Head of caudate nucleus (tissue), 42 donors: ENCODE results near the gene ENOX1.
"Not testable (repeated sequence)": the region's sequence is repeated elsewhere in the genome, so short reads cannot be mapped to it uniquely, and the experiment has no call there.

Experiments
- DNase-seq, 42 donors: peaks; one replicate each; pipeline versions ENCODE4 v3.0.0 to v3.0.0-alpha.2; 2020 to 2021; ENCODE audit warnings: mixed read lengths in 7 of 42
- intact Hi-C: fragments of 100-400 bp; cut with DNase I; formaldehyde crosslinking; loops from one replicate; pipeline ENCODE4 v1.15.0; 2022

The ENOX1 gene

DNA sequence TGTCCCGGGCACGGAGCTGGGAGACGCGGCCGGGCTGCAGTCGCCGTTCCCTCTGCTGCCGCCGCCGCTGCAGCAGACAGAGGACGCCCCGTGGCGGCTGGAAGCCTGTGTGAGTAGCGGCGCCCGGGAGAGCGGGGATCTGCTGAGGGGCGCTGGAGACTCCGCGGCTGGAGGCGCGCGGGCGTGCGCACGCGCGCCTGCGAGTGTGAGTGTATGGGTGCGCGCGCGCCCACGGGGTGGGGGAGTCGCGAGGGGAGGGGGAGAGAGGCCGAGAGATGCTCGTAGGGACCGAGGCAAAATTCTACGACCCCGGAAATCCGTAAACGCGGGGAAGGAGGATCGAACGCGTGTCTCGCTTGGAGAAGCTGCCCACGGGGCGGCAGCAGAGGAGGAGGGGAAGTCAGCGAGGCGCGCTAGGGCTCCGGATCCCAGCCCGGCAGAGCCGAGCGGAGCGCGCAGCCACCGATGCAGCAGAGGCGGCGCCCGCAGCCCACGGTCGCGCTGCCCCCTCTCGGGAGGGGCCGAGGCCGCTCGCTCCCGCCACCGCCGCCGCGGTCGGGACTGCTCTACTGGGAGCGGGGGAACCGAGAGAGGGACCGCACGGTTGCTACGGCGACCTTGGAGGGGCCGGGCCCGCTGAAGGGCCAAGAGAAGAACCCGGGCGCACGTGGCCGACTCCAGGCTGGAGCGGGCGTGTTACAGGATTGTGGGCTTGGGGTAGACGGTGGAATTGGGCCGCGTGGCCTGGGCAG, at the start of gene ENOX1:
Gene ENOX1 (minus strand): TSS at position 207 of the 752 bp plus-strand sequence.
- intact Hi-C loops, result loop anchor here (5.0 to 10.0 kb wide), 3 partner anchors 90 to 702 kb away; partner anchors contain the start of genes CCDC122 and LACC1
- peak; percentile 57 to 95 (median 88) for DNase-seq

DNA sequence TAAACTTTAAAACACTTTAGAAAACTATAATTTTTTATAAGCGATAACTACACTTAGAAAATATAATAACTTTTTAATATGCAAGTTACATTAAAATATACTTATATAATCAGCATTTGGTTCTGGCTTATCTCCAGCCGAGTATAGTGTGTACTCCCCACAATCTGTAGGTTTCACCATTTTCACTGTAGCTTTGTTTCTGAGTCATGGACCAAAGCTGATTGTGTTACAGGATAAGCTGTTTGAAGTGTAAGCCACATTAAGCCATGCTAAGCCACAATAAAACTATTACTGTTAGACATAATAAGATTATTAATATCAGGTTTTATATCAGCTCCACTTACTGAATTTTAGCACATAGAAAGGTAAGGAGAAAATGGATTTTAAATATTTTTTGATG, 48.9 kb upstream of the ENOX1 start:
- DNase-seq, result no peak
- intact Hi-C loops, result no loop called here

DNA sequence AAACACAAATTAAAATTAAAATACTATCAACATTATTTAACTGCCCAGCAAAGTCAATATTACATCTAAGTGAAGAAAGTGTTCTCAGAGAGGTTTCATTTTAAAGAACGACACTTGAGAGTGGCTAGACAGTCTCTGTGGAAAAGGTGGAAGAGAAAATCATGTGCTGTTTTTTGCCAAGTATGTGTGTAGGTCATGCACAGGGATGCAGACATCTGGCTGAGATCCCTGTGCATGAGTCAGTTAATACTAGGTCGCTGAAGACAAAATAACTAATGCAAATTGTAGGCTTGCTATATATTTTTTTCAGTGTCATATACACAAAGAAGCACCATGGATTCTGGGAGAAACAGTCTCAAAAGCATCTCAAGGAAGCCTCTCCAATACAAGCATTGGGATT, 44.3 kb upstream of the ENOX1 start:
- intact Hi-C loops, result no loop called here
- no peak for DNase-seq

DNA sequence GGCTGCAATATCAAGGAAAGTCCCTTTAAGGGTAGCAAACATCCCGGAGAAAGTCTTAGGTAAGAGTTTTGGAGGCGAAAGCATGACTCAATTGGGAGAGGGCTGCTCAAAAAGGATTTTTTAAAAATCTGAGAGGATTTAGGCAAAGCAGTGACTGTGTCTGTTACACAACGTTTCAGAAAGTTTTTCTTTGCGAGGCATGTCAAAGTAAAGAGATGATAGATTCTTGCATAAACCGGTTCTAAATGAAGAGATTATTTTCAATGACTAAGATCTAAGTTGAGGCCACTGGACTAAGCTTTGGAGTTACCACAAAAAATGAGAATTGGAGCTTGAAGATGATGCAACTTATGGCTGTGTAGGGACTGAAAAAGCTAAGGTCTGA, 43.7 kb upstream of the ENOX1 start:
- peak in 9 of 42 donors; percentile 16 to 67 (median 43) for DNase-seq
- intact Hi-C loops, result no loop called here

DNA sequence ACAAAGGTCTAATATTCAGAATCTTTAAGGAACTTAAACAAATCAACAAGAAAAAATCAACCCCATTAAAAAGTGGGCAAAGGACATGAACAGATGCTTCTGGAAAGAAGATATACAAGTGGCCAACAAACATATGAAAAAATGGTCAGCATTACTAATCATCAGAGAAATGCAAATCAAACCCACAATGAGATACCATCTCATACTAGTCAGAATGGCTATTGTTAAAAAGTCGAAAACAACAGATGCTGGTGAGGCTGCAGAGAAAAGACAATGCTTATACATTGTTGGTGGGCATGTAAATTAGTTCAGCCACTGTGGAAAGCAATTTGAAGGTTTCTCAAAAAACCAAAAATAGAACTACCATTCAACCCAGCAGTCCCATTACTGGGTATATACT, 37.9 kb upstream of the ENOX1 start:
- intact Hi-C loops, result not testable (repeated sequence)

DNA sequence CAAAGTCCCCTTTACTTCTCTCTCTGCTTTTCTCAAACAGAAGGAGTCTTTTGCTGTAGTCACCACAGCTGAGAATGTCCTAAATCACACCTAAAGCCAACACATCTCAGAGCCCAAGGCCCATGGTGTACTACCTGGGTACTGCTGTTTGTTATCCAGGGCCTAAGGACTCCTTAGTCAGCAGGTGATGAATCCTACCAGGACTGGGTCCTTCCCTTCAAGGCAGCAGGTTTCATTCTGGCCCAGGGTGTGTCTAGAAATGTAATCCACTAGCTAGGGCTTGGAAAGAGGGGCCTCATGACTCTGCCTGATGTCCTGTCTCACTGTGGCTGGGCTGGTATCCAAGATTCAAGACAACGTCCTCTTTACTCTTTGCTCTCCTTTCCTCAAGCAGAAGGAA, 36.2 kb upstream of the ENOX1 start:
- no peak for DNase-seq
- intact Hi-C loops, result no loop called here

More for the DNA sequence above, 37.9 kb upstream of the ENOX1 start:
- peak in 7 of 42 donors; percentile 22 to 75 (median 53) for DNase-seq

DNA sequence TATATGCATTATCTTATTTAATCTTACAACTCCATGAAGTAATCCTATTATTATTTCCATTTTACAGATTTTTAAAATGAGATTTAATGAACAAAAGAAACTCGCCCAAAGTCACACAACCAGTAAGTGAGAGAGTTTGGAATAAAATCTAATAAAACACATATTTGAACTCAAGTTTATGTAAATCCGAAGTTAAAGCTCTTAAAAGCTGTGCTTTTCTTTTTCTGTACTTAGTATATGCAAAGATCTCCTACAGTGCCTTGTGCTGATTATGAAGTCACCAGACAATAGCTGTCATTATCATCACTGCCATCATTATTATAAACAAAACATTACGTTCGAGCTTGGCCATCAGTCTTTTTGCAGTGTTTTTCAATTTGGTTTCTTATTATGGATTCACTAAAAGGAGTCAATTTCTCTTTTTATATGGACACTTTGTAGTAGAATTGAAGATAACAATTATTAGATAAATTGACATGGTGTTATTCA, 29.7 kb upstream of the ENOX1 start:
- no peak for DNase-seq

DNA sequence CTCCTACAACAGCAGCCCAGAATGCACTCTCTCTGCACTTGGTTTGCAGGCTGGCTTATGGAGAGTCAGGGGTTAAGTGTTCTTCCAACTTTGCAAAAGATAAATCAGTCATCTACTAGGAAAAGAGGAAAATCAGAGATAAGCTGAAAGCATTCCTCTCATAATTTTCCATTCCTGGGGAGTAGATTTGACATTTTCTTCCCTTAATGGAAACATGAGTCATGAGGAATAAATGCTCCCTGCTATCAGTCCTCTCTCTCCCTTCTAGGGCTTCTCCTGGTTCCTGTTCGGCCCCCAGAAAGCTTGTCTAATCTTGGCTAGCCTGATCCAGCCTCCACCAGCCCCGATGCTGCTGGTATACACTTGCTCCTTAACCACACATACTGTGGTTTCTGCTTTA, 28.4 kb upstream of the ENOX1 start:
- peak in 1 of 42 donors; percentile 13 for DNase-seq
- intact Hi-C loops, result no loop called here

More for the DNA sequence above, 29.7 kb upstream of the ENOX1 start:
- intact Hi-C loops, result no loop called here

DNA sequence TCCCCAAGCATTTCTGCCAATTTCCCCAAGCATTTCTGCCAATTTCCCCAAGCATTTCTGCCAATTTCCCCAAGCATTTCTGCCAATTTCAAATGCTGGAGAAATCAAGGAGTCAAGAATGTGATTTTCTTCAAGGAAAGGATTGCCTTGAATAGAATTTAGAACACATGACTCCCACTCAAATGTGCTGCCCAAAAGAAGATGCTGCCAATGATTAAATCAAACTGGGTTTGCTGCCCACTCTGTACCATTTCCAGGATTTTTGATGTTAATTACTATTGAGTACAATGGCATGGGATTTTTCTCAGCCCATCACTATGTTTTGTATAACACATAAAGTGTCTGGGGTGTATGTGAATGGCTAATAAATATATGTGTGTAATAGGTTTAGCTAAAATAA, 21.9 kb upstream of the ENOX1 start:
- DNase-seq, result no peak
- intact Hi-C loops, result no loop called here

DNA sequence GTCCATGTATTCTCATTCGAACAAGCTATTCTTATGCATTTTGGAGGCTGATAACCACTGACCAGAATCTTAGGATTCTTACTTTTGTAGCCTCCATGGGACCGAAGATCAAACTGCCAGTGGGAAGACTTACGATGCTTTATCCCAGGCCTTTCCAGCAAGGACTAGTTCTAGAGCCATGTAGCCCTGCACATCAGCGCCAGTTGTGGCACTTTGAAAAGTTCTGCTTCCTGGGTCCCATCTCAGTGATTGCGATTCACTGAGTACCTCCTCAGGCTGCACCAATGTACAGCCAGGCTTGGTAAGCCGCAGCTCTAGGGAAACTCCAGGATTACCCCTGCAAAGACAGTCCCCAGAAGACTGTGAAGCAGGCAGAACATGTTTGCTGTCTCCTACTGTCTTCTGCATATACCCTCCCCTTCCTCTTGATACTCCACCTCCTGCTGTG, 18.9 kb upstream of the ENOX1 start:
- intact Hi-C loops, result no loop called here
- no peak for DNase-seq

DNA sequence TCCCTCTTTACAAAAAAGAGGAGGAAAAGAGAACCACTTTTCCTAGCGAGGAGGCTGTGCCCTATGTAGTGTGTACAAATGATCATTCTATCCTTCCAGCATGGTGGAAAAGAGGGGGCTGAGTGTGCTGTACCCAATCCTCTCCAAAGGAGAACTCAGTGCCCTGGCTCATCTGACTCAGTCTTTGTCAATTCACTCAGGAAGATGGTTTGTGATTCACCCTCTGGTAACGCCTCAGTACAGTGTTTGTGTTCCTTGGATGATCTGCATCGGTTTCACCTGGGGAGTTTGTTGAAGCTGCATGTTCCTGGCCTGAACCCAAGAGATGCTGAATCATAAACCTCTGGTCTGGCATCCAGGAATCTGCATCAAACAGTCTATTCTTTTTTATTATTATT, 18.3 kb upstream of the ENOX1 start:
- peak in 34 of 42 donors; percentile 35 to 90 (median 66) for DNase-seq
- intact Hi-C loops, result no loop called here

DNA sequence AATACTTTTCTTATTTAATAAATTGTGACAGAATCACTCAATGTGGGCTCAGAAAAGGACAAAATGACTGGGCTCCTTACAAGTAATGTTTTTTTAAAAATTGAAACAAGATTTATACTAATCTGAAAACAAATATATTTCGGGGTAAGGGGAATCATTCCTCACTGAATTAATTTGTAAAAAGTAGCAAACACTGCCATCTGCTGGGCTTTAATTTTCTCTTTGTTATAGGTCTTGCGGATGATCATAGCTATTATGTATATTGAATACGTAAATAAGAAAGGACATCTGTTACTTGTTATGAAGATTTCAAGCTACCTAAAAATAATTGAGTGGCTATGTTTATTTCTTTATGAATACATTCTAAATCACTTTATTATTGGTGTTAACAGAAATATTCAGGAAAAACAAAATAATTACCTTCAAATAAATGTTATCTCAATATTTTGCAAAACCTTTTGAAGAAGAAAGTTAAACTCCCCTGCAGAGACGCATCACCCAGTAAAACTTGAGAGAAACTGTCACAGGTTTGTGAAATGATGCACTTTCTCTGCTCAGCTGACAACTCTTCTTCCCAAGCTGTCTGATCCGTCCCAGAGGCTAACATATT, 17.8 kb upstream of the ENOX1 start:
- peak in 11 of 42 donors; percentile 40 to 81 (median 64) for DNase-seq
- intact Hi-C loops, result no loop called here

DNA sequence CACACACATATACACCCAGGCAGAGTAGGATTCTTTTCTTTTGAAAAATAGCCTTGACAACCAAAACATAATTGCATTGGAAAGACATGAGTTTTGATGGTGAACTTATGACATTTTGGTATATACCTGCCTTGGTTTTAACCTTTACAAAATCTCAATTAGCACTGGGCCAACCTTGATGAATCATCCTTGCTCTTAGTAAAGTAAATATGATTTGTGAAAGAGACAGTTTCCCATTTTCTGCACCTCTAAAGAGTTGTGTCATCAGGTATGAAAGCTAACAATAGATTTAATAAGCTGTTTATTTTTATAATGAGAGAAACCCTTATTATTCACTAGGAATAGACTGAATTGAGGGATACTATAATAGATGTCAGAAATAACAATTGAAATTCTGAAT, 15.7 kb upstream of the ENOX1 start:
- intact Hi-C loops, result no loop called here

DNA sequence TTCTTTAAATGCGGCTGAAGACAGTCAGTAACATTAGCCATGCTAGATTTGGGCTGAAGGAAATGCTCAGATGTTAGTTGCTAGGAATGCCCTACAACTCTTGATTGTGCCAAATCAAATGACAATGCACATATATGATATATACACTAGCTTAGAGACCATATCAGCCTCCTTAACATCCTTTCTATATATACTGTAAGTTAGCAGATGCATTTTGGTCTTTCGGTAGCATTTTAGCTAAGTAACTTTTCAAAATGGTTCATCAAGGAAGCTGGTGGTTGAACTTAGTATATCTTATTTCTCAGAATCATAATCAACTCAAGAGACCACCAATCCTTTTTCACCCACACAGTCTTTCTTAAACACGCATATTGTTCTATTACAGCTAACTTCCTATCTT, 14.1 kb upstream of the ENOX1 start:
- no peak for DNase-seq
- intact Hi-C loops, result no loop called here

More for the DNA sequence above, 15.7 kb upstream of the ENOX1 start:
- DNase-seq, result no peak

DNA sequence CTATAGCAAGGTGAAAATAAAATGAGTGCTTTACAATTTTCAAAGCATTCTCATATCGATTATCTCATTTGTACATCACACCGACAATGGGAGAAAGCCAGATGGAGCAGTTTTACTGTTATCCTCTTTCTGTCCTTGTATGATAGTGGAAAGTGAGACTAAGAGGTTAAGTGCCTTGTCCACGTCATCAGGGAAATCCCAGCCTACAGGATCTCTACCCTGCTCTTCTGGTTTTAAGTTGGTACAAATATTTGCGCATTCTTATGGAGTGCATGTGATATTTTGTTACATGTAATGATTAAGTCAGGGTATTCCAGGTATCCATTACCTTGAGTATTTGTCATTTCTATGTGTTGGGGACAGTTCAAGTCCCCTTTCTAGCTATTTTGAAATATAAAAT, 12.4 kb upstream of the ENOX1 start:
- DNase-seq, result no peak
- intact Hi-C loops, result no loop called here

DNA sequence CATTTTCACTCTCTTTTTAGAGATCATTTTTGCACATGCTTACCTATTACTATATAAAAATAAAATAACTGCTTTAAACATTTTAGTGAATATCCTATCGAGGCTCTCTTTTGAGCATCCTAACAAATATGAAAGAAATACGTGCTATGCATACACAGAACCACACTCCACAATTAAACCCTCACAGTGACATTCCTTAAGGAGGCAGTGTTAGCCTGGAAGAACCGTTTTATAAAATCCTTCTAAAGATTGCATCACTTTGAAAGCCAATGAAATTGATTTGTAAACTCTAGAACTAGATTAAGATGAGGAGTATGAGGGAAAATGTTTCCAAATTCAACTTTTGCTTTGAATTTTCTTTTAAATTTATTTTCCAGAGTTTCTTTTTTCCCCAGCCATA, 11.1 kb upstream of the ENOX1 start:
- intact Hi-C loops, result no loop called here
- peak in 1 of 42 donors; percentile 58 for DNase-seq

DNA sequence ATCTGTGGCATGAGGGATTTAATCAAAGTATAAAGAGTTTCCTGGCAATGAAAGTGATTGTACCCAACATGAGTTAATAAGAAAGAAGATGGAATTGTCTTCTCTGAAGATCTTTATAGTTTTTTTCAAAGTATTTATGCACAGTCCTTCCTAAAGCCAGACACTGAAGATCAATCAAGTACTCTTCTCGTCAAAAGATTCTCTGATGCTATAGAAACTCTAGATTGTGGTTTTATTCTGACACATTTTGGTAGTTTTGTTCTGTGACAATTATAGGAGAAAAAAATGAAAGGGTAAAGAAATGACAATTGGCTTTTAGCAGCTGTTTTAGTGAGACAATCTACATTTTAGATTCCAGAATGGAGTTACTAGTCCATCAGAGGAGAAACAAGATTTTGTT, 10.4 kb upstream of the ENOX1 start:
- DNase-seq, result no peak
- intact Hi-C loops, result no loop called here

DNA sequence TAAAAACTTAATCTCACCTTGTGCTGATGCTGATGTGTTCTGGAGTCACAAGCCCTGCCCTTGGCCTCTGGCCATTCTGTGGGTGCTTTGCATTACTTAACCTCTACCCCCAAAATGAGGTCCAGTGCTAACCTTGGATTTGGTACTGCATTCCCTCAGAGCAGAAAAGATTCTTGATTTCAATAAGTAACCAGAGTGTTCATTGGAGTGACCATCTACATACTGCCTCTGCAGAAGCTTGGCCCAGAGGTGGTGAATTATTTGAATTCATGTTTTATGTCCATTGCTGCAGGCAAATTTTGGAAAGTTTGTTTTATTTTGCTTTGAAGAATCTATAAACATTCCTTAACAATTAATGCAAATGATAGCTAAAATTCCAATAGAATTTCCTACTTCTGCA, 7.6 kb upstream of the ENOX1 start:
- intact Hi-C loops, result no loop called here
- DNase-seq, result no peak

DNA sequence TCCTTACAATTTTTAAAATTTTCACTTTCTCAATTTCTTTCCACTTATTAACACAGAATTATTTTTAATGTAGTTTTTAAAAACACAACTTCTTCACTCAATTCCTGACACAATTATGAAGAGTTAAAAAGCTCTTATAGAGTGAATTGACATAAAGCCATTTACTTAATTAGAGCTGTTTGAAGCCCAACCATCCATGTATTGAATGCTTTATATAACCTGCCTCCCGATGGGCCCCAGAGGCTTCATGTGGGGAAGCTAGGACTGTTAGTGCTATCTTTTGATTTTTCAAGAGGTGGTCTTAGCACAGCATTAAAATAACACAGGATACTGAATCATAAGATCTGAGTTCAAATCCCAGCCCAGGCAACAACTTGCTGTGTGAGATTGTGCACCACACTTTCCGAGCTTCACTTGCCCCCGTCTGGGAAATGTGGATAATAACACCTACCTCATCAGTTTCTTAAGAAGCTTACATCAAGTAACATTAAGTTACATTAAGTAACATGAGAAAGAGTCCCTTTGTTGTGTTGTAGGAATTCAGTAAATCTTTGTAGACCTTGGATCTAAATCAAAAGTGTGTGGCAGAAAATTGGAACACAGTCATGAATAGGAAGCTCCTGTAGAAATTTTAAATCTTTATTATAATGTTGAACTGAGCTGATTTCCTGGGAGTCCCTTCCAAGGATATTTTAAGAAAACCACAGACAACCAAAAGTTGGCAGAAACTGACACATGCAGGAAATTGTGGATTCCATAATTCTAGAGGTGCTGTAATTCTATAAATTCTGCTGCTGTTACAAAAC, 5.5 kb upstream of the ENOX1 start:
- intact Hi-C loops, result no loop called here
- peak in 2 of 42 donors; percentile 13 to 40 for DNase-seq

DNA sequence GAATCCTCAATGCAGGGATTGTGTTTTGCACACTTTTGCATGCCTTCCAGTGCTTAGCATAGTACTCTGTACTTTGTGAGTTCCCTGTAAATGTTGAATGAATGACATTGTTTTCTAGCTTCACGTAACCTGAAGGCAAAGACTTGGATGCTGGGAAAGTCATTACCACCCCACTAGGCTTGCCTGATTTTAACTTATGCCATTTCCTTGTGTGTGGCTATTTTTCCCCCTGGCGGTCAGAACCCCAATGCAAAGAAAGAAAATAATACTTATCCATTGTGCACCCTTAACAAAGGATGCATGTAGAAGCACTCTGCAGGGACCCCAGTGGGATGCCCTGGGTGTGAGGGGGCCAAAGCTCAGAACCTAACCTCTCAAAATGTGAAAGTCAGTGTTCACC, 1.2 kb upstream of the ENOX1 start:
- peak in 22 of 42 donors; percentile 13 to 77 (median 48) for DNase-seq

More for the DNA sequence above, 1.2 kb upstream of the ENOX1 start:
- intact Hi-C loops, result loop anchor here (5.0 to 10.0 kb wide), 3 partner anchors 89 to 703 kb away; partner anchors contain the start of genes CCDC122 and LACC1
